Measurements from ENCODE around the gene NCOA4.

GRCh38 chr10:46040004-46040403, 9.6 kb upstream of the NCOA4 start:
- TF ChIP-seq, protein P1, sequence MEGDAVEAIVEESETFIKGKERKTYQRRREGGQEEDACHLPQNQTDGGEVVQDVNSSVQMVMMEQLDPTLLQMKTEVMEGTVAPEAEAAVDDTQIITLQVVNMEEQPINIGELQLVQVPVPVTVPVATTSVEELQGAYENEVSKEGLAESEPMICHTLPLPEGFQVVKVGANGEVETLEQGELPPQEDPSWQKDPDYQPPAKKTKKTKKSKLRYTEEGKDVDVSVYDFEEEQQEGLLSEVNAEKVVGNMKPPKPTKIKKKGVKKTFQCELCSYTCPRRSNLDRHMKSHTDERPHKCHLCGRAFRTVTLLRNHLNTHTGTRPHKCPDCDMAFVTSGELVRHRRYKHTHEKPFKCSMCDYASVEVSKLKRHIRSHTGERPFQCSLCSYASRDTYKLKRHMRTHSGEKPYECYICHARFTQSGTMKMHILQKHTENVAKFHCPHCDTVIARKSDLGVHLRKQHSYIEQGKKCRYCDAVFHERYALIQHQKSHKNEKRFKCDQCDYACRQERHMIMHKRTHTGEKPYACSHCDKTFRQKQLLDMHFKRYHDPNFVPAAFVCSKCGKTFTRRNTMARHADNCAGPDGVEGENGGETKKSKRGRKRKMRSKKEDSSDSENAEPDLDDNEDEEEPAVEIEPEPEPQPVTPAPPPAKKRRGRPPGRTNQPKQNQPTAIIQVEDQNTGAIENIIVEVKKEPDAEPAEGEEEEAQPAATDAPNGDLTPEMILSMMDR (conservative IDR thresholded peaks at IDR 0.05; ENCODE audit: low read depth, low read length): no peak
- no peak for TF ChIP-seq EZH2 (IDR thresholded peaks at IDR 0.05; ENCODE audit: low read length, unreplicated experiment)
